ENCODE data around the gene PATL1.
"Not testable (repeated sequence)": the region's sequence is repeated elsewhere in the genome, so short reads cannot be mapped to it uniquely, and the experiment has no call there.

DNA sequence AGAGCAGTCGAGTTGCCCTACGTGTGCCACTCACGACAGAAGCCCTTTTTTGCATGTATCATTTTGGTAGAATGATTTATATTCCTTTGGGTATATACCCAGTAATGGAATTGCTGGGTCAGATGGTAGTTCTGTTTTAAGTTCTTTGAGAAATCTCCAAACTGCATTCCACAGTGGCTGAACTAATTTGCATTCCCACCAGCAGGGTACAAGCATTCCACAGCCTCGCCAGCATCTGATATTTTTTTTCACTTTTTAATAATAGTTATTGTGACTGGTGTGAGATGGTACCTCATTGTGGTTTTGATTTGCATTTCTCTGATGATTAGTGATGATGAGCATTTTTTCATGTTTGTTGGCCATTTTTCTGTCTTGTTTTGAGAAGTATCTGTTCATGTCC is 41.9 kb downstream of the PATL1 start:
- TF ChIP-seq, protein P1, sequence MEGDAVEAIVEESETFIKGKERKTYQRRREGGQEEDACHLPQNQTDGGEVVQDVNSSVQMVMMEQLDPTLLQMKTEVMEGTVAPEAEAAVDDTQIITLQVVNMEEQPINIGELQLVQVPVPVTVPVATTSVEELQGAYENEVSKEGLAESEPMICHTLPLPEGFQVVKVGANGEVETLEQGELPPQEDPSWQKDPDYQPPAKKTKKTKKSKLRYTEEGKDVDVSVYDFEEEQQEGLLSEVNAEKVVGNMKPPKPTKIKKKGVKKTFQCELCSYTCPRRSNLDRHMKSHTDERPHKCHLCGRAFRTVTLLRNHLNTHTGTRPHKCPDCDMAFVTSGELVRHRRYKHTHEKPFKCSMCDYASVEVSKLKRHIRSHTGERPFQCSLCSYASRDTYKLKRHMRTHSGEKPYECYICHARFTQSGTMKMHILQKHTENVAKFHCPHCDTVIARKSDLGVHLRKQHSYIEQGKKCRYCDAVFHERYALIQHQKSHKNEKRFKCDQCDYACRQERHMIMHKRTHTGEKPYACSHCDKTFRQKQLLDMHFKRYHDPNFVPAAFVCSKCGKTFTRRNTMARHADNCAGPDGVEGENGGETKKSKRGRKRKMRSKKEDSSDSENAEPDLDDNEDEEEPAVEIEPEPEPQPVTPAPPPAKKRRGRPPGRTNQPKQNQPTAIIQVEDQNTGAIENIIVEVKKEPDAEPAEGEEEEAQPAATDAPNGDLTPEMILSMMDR (IDR thresholded peaks at IDR 0.05) = not testable (repeated sequence)
- TF ChIP-seq POLR2A (IDR thresholded peaks at IDR 0.05) = not testable (repeated sequence)

All from uterus (tissue), 2 donors.